A673 (cell line): ENCODE data around the gene TOGARAM1. TPM values are rescaled to one million over a fixed set of nuclear protein-coding genes. Genes with fewer than 3 reads are reported as not detected.

Experiments used
- BruUV-seq: library from RNA; stranded (reverse); fragments of 400-500 nt; replicated peaks from 2 replicates; lab custom pipeline; 2021; lab: Mats Ljungman, UMichigan
- CTCF ChIA-PET: fragments of 300-600 bp; sonication (Branson Sonifier 250); formaldehyde crosslinking; loops from one replicate; lab custom pipeline; 2022; ENCODE audit warnings: antibody characterized with exemption; lab: Charles Lee
- POLR2A ChIA-PET: fragments of 300-600 bp; sonication (Branson Sonifier 250); formaldehyde crosslinking; loops from one replicate; lab custom pipeline; 2022; ENCODE audit warnings: antibody characterized with exemption; ENCODE audit not compliant: low non-redundant PET; lab: Charles Lee
- DNase-seq: peaks from one replicate; pipeline ENCODE4 v3.0.0-alpha.2; 2015; ENCODE audit warnings: low spot score
- H3K27ac ChIP-seq: fragments of 200-600 bp; sonication (generic); 2 replicates; pipeline ENCODE4 v1.5.1; 2016; ENCODE audit warnings: mixed run types, low read depth, mild to moderate bottlenecking, mixed read lengths, antibody characterized with exemption, low read length; ENCODE audit not compliant: poor library complexity, severe bottlenecking
- H3K27me3 ChIP-seq: fragments of 200-600 bp; sonication (generic); replicated peaks from 2 replicates; pipeline ENCODE4 v1.6.1; 2017; ENCODE audit warnings: mixed run types, low read depth, mild to moderate bottlenecking, mixed read lengths, antibody characterized with exemption, low read length; ENCODE audit not compliant: insufficient read depth, poor library complexity
- H3K36me3 ChIP-seq: fragments of 200-600 bp; sonication (generic); 2 replicates; pipeline ENCODE4 v1.6.1; 2016; ENCODE audit warnings: mixed run types, mild to moderate bottlenecking, mixed read lengths, antibody characterized with exemption, low read length; ENCODE audit not compliant: insufficient read depth, poor library complexity, severe bottlenecking
- H3K4me1 ChIP-seq: fragments of 200-600 bp; sonication (generic); 2 replicates; pipeline ENCODE4 v1.6.1; 2017; ENCODE audit warnings: mixed run types, mild to moderate bottlenecking, mixed read lengths, antibody characterized with exemption, low read length; ENCODE audit not compliant: insufficient read depth, poor library complexity, severe bottlenecking
- H3K4me3 ChIP-seq: fragments of 200-600 bp; sonication (generic); 2 replicates; pipeline ENCODE4 v1.5.1; 2016; ENCODE audit warnings: low read depth, mixed run types, mild to moderate bottlenecking, mixed read lengths, low read length; ENCODE audit not compliant: poor library complexity, severe bottlenecking
- H3K9me3 ChIP-seq: fragments of 200-600 bp; sonication (generic); 2 replicates; pipeline ENCODE4 v1.6.1; 2016; ENCODE audit warnings: mixed run types, low read depth, mild to moderate bottlenecking, mixed read lengths, antibody characterized with exemption, low read length; ENCODE audit not compliant: poor library complexity, severe bottlenecking
- EZH2 ChIP-seq: fragments of 200-600 bp; sonication (generic); IDR thresholded peaks from 2 replicates; pipeline ENCODE4 v1.6.1; 2017; ENCODE audit warnings: borderline replicate concordance, low read depth, mild to moderate bottlenecking, mixed read lengths, antibody characterized with exemption, low read length; ENCODE audit not compliant: poor library complexity, severe bottlenecking
- intact Hi-C: fragments of 100-400 bp; cut with micrococcal nuclease; formaldehyde crosslinking; loops from one replicate; pipeline ENCODE4 v1.10.0; 2022; ENCODE audit not compliant: unreplicated experiment
- total RNA-seq: library from RNA; stranded (reverse); gene quantifications from 2 replicates; pipeline ENCODE4 v1.2.3, GENCODE V29; 2021
- TF ChIP-seq, protein P1 (sequence below): fragments of 300-800, 200-600 bp; sonication (generic); conservative IDR thresholded peaks from 2 replicates; pipeline ENCODE4 v1.5.1; 2017; ENCODE audit warnings: low read depth, mild to moderate bottlenecking, antibody characterized with exemption, low read length, moderate library complexity, mixed read lengths

The TOGARAM1 gene
- total RNA-seq, 1 experiment from 2014 or later: 18.5 TPM

DNA sequence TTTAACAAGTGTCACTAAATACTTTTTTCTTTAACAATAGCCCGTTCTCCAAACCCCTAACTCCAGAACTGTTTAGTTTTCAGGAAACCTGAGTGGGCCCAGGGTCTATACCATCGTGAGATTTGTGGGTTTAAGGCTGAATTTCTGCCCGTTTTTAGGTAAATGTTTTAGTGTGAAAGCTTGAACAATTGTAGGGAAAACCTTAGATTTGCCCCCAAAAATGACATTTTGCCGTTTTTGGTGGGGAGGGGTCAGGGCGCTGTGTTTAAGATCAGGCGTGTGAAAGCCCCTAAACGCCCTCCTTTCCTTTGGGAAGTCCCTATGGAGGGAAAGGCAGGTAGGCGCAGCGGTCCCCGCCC lies 121.6 kb downstream of the TOGARAM1 start:
- BruUV-seq: no TSS peak
- Histone ChIP-seq H3K27me3 (no peaks in the 10 kb centered on the region), H3K9me3 (no peaks in the 10 kb centered on the region), H3K36me3 (no peaks in the 10 kb centered on the region), H3K27ac (peak overlapping the region; percentile 20), H3K4me3 (peak overlapping the region; percentile 83), H3K4me1 (peaks cover 14% of the 10 kb centered on the region)
- DNase-seq: no peak
- POLR2A ChIA-PET: no interaction called here
- CTCF ChIA-PET: no interaction called here
- intact Hi-C loops: loop anchor here (5.0 kb wide), 1 partner anchor 121 kb away; the partner anchor contains the start of genes KLHL28 and TOGARAM1
- TF ChIP-seq EZH2: no peak

DNA sequence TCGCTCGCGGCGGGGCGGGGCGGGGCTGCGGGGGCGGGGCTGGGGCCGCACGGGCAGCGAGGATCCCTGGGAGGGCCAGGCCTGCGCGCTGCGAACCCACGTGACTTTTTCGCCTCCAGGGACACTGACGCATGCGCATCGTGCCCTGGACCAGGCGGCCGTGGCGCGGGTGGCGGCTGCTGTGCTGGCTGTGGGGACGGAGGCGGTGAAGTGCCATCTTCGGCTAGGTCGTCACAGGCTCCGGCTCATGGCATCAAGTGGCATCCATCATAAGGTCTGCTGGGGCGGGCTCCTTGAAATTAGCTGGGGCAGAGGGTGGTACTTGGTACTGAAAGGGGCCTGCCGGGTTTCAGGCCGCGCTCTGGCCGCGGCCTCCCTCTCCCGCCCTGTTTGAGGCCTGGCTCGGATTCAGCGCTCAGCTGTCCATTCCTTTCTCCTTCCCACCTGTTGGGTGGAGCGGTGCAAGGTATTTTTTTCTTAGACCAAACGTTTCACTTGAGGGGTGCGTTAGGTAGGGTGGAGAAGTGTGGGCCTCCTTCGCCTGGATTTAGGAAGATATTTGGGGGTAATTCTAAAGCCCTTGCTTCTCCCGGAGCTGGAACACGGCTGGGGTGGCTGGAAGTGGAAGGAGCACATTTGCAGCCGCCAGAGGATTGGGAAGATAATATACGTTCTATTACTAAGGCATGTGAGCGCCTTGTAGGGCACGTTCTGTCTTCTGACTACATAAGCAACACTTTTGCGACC lies 122.2 kb downstream of the TOGARAM1 start, which contains the start of gene PRPF39:
Gene PRPF39, plus strand, starts transcription at position 141 of the 747 bp plus-strand sequence. CDS start 11,124 bp downstream, outside the sequence.
- BruUV-seq: TSS peak; percentile 51

DNA sequence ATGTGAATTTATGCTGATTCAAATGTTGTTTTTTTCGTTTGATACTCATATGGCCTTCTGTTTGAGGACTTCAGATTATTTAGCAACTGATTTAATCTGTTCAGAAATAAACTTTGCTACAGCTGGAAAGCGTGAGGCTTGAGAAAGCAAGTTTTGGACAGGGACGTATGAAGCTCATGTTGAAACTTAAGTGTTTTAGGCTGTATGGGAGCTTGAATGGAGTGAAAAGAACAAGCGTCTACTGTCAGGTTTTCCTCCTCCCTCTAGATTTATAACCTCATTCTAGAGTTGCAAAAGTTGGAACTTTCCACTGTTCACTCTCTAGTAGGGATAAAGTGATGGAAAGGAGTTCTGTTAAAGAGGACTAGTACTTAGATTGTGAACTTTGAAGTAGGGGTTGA lies 123.0 kb downstream of the TOGARAM1 start:
- no peaks in the 10 kb centered on the region for H3K27me3 ChIP-seq
- peak; percentile 14 for DNase-seq
- ChIA-PET POLR2A (no interaction called here), CTCF (no interaction called here)
- H3K4me1 ChIP-seq: peaks cover 18% of the 10 kb centered on the region
- no peaks in the 10 kb centered on the region for H3K9me3 ChIP-seq
- no peaks in the 10 kb centered on the region for H3K36me3 ChIP-seq
- BruUV-seq: no TSS peak
- TF ChIP-seq EZH2: no peak
- intact Hi-C loops: loop anchor here (5.0 kb wide), 1 partner anchor 123 kb away; the partner anchor contains the start of genes KLHL28 and TOGARAM1
- peak overlapping the region; percentile 82 for H3K27ac ChIP-seq
- peak overlapping the region; percentile 83 for H3K4me3 ChIP-seq

More for the DNA sequence above, 122.2 kb downstream of the TOGARAM1 start, which contains the start of gene PRPF39:
- Histone ChIP-seq H3K36me3 (no peaks in the 10 kb centered on the region), H3K4me3 (peak within 1 kb of the TSS; percentile 83), H3K9me3 (no peaks in the 10 kb centered on the region), H3K4me1 (peaks cover 14% of the 10 kb centered on the region), H3K27ac (peak within 1 kb of the TSS; percentile 82), H3K27me3 (no peaks in the 10 kb centered on the region)
- DNase-seq: peak; percentile 97
- ChIA-PET CTCF (no interaction called here), POLR2A (no interaction called here)
- TF ChIP-seq, protein P1, sequence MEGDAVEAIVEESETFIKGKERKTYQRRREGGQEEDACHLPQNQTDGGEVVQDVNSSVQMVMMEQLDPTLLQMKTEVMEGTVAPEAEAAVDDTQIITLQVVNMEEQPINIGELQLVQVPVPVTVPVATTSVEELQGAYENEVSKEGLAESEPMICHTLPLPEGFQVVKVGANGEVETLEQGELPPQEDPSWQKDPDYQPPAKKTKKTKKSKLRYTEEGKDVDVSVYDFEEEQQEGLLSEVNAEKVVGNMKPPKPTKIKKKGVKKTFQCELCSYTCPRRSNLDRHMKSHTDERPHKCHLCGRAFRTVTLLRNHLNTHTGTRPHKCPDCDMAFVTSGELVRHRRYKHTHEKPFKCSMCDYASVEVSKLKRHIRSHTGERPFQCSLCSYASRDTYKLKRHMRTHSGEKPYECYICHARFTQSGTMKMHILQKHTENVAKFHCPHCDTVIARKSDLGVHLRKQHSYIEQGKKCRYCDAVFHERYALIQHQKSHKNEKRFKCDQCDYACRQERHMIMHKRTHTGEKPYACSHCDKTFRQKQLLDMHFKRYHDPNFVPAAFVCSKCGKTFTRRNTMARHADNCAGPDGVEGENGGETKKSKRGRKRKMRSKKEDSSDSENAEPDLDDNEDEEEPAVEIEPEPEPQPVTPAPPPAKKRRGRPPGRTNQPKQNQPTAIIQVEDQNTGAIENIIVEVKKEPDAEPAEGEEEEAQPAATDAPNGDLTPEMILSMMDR: no peak
- TF ChIP-seq EZH2: no peak
- intact Hi-C loops: loop anchor here (5.0 kb wide), 1 partner anchor 122 kb away; the partner anchor contains the start of genes KLHL28 and TOGARAM1

DNA sequence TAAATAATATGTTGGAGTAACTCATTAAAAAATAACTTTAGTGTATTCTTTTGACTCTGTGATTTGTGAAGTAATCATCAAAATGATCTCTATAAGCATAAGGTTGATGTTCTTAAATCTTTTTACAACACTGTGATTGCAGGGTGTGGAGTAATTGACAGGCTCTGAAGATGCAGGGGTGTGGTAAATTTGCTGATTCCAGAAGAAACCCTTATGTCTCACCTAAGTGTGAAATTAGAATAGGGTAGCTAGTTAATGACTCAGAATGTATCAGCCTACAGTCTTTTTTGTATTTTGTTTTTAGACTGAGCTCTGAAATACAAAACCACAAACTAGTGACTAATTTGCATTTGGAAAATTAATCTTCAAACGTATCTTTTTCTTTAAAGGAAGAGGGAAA lies 127.8 kb downstream of the TOGARAM1 start:
- no TSS peak for BruUV-seq
- no peak for TF ChIP-seq EZH2
- TF ChIP-seq, protein P1: no peak
- no peak overlapping the region for H3K27ac ChIP-seq

More for the DNA sequence above, 127.8 kb downstream of the TOGARAM1 start:
- ChIA-PET POLR2A (no interaction called here), CTCF (no interaction called here)
- Histone ChIP-seq H3K27me3 (no peaks in the 10 kb centered on the region), H3K9me3 (no peaks in the 10 kb centered on the region), H3K4me3 (no peak overlapping the region), H3K4me1 (peaks cover 18% of the 10 kb centered on the region), H3K36me3 (peaks cover 3% of the 10 kb centered on the region)
- no peak for DNase-seq
- intact Hi-C loops: no loop called here
